HG02642 (cell line): ENCODE results near the gene LTBP2.

Experiments
- ATAC-seq: cut with Tn5 transposase; IDR thresholded peaks from one replicate; pipeline ENCODE4 v1.9.1; 2021; ENCODE audit warnings: mild to moderate bottlenecking; ENCODE audit not compliant: unreplicated experiment, poor library complexity

Gene LTBP2

GRCh38 chr14:74516451-74517160 lies 95.4 kb downstream of the LTBP2 start:
- ATAC-seq = no peak

- ATAC-seq = no peak
Observed at GRCh38 chr14:74515891-74516412, 96.1 kb downstream of the LTBP2 start.

- no peak for ATAC-seq
Observed at GRCh38 chr14:74514471-74514941, 97.5 kb downstream of the LTBP2 start.

GRCh38 chr14:74511966-74512830 lies 99.8 kb downstream of the LTBP2 start:
- ATAC-seq = no peak

GRCh38 chr14:74510959-74511409 lies 101.1 kb downstream of the LTBP2 start:
- ATAC-seq = no peak

GRCh38 chr14:74510223-74510931 lies 101.7 kb downstream of the LTBP2 start:
- ATAC-seq = no peak

GRCh38 chr14:74509587-74510222 lies 102.3 kb downstream of the LTBP2 start:
- ATAC-seq = no peak

- ATAC-seq = no peak
Observed at GRCh38 chr14:74508844-74509428, 103.1 kb downstream of the LTBP2 start.

- no peak for ATAC-seq
Observed at GRCh38 chr14:74508292-74508731, 103.7 kb downstream of the LTBP2 start.

- no peak for ATAC-seq
Observed at GRCh38 chr14:74507840-74508239, 104.2 kb downstream of the LTBP2 start.

- no peak for ATAC-seq
Observed at GRCh38 chr14:74507085-74507484, 105.0 kb downstream of the LTBP2 start.

GRCh38 chr14:74506411-74506851 lies 105.6 kb downstream of the LTBP2 start:
- ATAC-seq = no peak

GRCh38 chr14:74505831-74506230 lies 106.2 kb downstream of the LTBP2 start:
- ATAC-seq = no peak

GRCh38 chr14:74504874-74505720 lies 106.9 kb downstream of the LTBP2 start:
- no peak for ATAC-seq

- no peak for ATAC-seq
Observed at GRCh38 chr14:74504412-74504811, 107.6 kb downstream of the LTBP2 start.

- ATAC-seq = no peak
Observed at GRCh38 chr14:74503938-74504335, 108.1 kb downstream of the LTBP2 start.

GRCh38 chr14:74503291-74503937 lies 108.6 kb downstream of the LTBP2 start:
- no peak for ATAC-seq
